ENCODE measurements around the gene CSE1L. TPM values are rescaled to one million over a fixed set of nuclear protein-coding genes. Genes with fewer than 3 reads are reported as not detected.

Gene CSE1L
- total RNA-seq, 1 experiment from 2014 or later: 246 TPM

DNA sequence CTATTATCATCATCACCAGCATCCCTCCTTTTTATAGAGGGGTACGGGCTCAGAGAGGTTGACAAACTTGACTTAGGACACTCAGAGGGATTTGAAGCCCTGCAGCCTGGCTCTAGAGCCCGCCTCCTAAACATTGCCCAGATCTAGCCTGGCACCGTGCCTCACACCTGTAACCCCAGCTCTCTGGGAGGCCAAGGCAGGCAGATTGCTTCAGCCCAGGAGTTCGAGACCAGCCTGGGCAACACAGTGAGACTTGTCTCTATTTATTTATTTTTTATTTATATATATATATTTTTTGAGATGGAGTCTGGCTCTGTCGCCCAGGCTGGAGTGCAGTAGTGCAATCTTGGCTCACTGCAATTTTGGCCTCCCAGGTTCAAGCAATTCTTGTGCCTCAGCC lies 6.3 kb upstream of the CSE1L start:
- H3K4ac ChIP-seq (ENCODE audit: low read depth, low read length): no peak overlapping the region
- no peaks in the 10 kb centered on the region for H3K4me1 ChIP-seq (ENCODE audit: insufficient read depth, low read length)
- H3K27me3 Mint-ChIP-seq (ENCODE audit: low read depth): no peaks in the 10 kb centered on the region
- no peak overlapping the region for H3K27ac ChIP-seq (ENCODE audit: insufficient read length, low read depth, low read length)
- DNase-seq: no peak
- no peak overlapping the region for H3T11ph ChIP-seq (ENCODE audit: low read length)
- H2BK12ac ChIP-seq (ENCODE audit: insufficient read length, low read depth, low read length): no peak overlapping the region
- H2BK120ac ChIP-seq (ENCODE audit: low read depth, low read length, poor library complexity, severe bottlenecking): no peak overlapping the region
- H3K9ac ChIP-seq (ENCODE audit: extremely low read depth, insufficient read length, low read length): no peak overlapping the region
- H3K36me3 Mint-ChIP-seq (ENCODE audit: insufficient read depth in 1 of 3, low read depth in 3 of 3): 0 out of 7 replicates have a peak, but pooled peaks cover 0 to 2% (median 0%) of the 10 kb centered on the region in 3 experiments
- H3K79me1 ChIP-seq (ENCODE audit: insufficient read depth, low read depth, low read length, poor library complexity, severe bottlenecking): no peaks in the 10 kb centered on the region
- H2BK5ac ChIP-seq (ENCODE audit: insufficient read length, low read length): no peak overlapping the region
- no peaks in the 10 kb centered on the region for H3K27me3 ChIP-seq (ENCODE audit: insufficient read depth, low read length)
- no peak overlapping the region for H2BK15ac ChIP-seq (ENCODE audit: low read depth, low read length)
- H4K5ac ChIP-seq (ENCODE audit: insufficient read length, low read depth, low read length): no peak overlapping the region
- no peak overlapping the region for H2AFZ ChIP-seq (ENCODE audit: low read length)
- H3K4me2 ChIP-seq (ENCODE audit: insufficient read depth, insufficient read length, low read length): no peak overlapping the region
- no CpG with 5 or more reads among the region's 5 CpGs for WGBS (ENCODE audit: extremely low coverage, insufficient read length, low lambda C conversion rate)
- no peaks in the 10 kb centered on the region for H3K79me2 ChIP-seq (ENCODE audit: insufficient read depth, low read length)
- H3K18ac ChIP-seq (ENCODE audit: insufficient read length, low read depth, low read length): no peak overlapping the region
- H3K27ac Mint-ChIP-seq: no peak overlapping the region; a peak in 1 of 7 replicates
- no peaks in the 10 kb centered on the region for H4K20me1 ChIP-seq (ENCODE audit: control insufficient read depth, insufficient read depth, insufficient read length)
- H3K4me1 Mint-ChIP-seq: peaks cover 4 to 8% of the 10 kb centered on the region in 2 experiments; a peak in 3 of 4 replicates
- no peak for TF ChIP-seq CTCF (conservative IDR thresholded peaks at IDR 0.05)
- no peak overlapping the region for H4K91ac ChIP-seq (ENCODE audit: insufficient read length, low read depth, low read length)
- H4K8ac ChIP-seq (replicated peaks; ENCODE audit: insufficient read length, low read depth, low read length): no peak overlapping the region
- no peak overlapping the region for H3K23ac ChIP-seq (ENCODE audit: insufficient read length, low read depth, low read length)
- no peak overlapping the region for H3K4me3 Mint-ChIP-seq
- no peak overlapping the region for H3K56ac ChIP-seq (ENCODE audit: insufficient read length, low read depth, low read length)
- no peaks in the 10 kb centered on the region for H3K9me3 ChIP-seq (ENCODE audit: control insufficient read depth, low read depth, low read length)
- no peaks in the 10 kb centered on the region for H3K9me3 Mint-ChIP-seq
- H3K23me2 ChIP-seq (ENCODE audit: insufficient read length, low read depth, low read length, poor library complexity, severe bottlenecking): no peaks in the 10 kb centered on the region
- no peak overlapping the region for H2BK20ac ChIP-seq (ENCODE audit: low read depth, low read length, poor library complexity, severe bottlenecking)
- H2AK5ac ChIP-seq (ENCODE audit: insufficient read length, low read length): no peak overlapping the region
- H3K14ac ChIP-seq (ENCODE audit: insufficient read depth, low read length): no peak overlapping the region

All from H9 (cell line).